DMS53 treated with DMSO at 0.1 percent for 48 hours (cell line): Measurements from ENCODE around the gene PTPN1.
"Not testable (repeated sequence)": the region's sequence is repeated elsewhere in the genome, so short reads cannot be mapped to it uniquely, and the experiment has no call there.

Experiments used
- DNase-seq: peaks from one replicate; lab custom pipeline; 2025; ENCODE audit not compliant: unreplicated experiment; lab: John Stamatoyannopoulos, UW

The PTPN1 gene

DNA sequence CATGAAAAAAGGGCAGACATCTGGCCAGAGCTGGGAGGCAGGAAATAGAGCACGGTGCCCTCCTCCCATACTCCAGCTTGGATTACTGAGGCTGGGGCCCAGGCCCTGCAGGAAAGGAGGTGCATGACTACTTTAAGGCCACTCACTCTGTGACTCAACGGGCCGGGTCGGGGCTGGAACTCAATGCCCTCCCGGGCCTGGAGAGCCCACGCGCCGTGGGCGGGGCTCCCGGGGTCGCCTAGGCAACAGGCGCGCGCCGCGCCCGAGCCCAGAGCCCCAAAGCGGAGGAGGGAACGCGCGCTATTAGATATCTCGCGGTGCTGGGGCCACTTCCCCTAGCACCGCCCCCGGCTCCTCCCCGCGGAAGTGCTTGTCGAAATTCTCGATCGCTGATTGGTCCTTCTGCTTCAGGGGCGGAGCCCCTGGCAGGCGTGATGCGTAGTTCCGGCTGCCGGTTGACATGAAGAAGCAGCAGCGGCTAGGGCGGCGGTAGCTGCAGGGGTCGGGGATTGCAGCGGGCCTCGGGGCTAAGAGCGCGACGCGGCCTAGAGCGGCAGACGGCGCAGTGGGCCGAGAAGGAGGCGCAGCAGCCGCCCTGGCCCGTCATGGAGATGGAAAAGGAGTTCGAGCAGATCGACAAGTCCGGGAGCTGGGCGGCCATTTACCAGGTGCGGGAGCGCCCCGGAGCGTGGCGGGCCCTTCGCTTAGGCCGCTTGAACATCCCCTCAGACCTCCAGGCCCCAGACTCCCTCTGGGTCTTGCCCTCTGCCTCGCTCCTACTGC is at the start of gene PTPN1:
TSS of gene PTPN1 (plus strand) at position 461 of the 783 bp plus-strand sequence. CDS start at position 606, 145 bp downstream.
- peak; percentile 96 for DNase-seq

DNA sequence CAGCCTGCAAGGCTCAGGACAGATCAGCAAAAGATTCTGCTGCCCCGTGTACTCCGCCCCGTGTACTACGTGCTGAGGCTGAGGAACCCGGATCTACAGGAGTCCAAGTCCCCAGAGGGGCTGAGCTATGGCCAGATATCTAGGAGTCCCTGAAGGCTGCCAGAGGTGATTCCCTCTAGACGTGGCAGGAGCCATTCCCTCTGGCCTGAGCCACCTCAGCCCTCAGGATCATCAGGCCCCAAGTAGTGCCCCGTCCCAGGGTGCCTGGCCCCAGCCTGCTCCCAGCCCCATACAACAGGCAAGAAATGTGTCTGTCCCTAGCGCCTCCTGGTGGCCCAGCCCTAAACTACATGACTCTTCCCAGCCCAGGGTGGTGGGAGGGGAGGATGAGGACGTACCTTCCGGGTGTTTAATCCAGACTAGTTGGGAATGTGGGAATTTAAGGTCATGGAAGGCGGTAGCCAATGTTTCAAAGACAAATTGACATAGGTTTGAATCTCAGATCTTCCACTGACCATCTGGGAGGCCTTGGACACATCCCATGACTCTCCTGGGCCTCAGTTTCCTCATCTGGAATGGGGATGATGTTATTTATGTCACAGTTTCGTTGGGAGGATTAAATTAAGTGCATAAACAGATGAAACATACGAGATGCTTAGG is 49.4 kb upstream of the PTPN1 start:
- peak; percentile 45 for DNase-seq

DNA sequence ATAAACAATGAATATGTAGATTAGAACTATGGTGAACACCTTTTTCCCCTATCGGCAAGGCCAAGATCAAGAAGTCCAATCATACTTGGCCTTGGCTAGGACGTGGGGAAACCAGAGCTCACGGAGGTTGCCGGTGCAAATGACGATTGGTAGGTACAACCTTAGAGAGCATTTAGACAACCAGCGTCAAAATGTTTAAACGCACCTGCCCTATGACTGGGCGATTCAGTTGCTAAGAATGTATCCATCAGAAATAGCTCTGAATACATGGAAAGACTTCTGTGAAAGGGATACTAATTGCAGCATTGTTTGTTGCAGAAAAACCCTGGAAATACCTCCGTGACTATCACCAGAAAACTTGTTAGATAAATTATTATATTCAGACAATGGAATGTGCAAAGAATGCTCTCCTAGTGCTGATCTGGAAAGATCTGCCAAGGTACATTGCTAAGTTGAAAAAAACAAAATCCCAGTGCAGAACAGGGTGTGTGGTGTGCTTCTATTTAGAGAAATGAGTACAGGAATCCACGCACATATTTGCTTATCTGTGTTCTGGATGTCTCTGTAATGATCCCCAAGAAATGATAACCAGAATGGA is 48.0 kb upstream of the PTPN1 start:
- no peak for DNase-seq

DNA sequence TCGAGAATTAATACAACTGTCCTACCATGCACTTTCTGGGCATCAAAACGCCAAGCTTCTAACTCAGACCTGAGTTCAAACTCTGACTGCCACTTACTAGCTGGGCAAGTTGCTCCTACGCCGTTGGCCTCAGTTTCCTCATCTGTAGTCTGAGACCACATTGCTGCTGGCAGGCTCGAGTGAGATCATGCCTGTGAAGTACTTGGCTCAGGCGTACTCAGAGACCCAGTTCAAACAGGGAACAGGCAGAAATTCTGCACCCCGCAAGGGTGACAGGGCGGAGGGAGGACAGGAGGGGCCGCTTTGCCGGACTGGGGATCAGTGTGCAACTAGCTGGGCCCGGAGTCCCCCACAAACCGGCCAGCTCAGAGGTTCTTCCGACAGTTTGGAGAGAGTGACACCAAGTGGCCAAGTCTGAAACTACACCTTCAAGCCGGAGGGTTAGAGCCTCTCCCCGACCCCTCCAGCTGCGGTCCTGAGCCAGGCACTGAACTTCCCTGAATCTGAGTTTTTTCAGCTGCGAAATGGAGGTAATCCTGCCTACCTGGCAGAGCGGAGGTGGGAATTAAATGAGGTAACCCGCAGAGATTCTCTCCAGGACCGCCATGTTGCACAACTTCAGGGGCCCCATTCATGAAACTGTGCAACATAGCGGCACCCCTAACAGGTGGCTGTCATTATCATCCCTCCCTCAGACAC is 46.0 kb upstream of the PTPN1 start:
- DNase-seq = peak; percentile 26

DNA sequence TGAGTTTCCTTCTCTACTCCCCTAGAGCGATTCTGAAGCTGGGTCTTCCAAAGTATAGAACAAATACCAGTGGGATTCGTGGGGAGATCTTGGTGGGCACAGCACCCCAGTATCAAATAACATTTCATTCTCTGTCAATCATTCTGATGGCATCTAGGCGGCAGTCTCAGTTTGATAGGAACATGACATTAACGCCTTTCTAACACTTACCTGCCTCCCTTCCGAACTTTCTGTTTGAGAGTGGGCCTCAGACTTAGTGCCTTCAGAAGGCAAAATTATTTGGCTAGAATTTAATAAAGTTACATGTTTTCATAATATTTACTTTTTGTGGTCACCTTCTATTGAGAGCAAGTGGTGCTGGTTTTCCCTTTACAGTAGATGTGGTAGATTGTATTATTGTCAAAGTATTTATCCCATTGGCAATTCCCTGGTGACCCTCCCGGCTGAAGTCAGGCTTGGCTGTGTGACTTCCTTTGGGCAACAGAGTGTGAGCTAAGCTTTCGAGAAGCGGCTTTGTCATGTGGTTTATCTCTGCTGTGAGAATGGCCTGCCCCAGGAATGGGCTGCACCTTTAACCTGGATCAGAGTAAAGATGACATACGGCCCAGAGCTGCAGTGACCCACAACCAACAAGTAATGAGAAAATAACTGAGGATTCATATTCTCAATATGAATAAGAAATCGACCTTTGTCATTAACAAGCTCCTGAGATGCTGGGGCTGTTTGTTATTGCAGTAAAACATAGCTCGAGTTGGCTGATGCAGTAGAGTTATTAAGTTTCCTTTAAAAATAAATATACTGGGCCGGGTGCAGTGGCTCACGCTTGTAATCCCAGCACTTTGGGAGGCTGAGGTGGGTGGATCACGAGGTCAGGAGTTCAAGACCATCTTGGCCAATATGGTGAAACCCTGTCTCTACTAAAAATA is 45.2 kb upstream of the PTPN1 start:
- DNase-seq = no peak

DNA sequence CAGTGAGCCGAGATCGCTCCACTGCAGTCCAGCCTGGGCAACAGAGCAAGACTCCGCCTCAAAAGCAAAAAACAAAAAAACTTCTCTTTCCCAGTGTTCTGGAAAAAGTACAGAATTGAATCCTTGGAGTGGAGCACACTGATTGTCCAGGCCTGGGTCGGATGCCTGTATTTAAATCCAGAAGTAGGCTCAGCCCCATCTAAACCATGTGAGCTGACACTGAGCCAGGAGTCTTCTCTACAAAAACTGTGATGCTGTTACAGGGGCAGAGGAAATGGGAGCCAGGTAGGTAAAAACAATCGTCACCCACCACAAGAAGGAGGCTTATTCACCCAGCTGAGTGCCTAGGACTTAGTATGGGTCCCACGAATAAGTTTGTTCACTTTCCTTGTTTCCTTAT is 43.0 kb upstream of the PTPN1 start:
- DNase-seq = no peak

DNA sequence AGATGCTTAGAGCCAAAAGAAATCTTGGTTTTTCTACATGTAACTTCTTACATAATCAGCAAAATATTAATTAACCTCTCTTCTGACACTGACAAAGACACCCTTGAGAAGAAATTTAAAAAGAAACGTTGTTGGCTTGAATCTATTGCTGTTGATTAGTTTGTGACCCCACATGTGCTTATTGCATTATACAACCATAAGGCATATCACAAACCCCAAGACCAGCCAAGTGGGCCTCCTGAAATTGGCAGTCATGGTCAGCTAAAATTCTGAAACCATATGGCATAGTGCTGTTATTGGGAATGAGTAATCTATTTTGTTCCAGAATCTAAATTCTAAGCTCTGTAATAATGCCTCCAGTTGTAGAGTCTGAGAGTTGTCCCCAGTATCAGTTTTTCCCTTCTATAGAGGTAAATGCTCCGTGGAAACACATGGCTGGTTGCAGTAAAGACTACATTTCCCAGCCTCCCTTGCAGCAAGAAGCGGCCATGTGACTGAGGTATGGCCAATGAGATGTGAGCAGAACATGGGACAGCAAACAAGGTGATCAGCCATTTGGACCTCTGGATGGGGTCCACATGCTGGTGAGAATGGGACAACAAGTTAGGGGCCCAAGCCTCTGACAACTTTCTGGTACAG is 42.3 kb upstream of the PTPN1 start:
- DNase-seq = no peak

DNA sequence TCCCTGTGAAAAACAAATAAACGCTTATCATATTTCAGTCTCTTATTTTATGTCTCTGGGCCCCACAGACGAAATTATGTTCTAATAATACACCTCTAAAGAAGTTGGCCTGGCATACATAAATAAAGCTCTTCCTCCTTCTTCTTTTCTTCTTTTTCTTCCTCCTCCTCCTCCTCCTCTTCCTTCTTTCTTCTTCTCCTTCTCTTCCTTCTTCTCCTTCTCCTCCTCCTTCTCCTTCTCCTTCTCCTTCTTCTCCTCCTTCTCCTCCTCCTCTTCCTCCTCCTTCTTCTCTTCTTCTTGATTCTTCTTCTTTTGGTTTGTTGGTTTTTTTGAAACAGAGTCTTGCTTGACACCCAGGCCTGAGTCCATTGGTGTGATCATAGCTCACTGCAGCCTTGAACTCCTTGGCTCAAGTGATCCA is 41.8 kb upstream of the PTPN1 start:
- no peak for DNase-seq

DNA sequence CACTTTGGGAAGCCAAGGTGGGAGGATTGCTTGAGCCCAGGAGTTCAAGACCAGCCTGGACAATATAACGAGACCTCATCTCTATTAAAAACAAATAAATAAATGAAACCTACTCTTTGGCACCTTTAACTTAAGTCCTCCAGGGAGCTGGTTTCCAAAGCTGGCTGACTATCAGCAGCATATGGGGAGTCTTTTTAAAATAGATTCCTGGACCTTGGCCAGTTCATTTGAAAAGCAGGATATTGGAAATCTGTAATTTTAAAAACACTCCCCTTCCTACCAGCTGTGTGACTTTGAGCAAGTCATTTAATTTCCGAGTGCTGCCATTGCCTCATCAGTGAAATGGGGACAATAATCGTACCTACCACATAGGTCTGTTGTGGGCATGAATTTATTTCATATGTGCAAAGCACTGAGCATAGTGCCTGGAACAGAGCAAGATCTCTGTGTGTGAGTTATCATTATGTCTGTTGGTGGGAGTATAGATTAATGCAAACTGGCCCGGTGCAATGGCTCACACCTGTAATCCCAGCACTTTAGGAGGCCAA is 40.9 kb upstream of the PTPN1 start:
- no peak for DNase-seq

DNA sequence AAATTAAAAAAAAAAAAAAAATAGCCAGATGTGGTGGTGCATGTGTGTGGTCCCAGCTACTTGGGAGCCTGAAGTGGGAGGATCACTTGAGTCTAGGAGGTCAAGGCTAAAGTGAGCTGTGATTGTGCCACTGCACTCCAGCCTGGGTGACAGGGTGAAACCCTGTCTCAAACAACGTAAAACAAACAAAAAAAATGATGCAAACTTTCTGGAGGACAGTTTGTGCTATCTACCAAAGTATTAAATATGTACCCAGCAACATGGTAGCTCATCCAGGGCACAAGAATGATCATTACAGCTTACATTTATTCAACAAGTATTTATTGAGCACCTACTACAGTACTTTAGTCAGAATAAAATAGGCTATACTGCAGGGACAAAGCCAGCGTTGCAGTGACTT is 40.4 kb upstream of the PTPN1 start:
- DNase-seq = no peak

DNA sequence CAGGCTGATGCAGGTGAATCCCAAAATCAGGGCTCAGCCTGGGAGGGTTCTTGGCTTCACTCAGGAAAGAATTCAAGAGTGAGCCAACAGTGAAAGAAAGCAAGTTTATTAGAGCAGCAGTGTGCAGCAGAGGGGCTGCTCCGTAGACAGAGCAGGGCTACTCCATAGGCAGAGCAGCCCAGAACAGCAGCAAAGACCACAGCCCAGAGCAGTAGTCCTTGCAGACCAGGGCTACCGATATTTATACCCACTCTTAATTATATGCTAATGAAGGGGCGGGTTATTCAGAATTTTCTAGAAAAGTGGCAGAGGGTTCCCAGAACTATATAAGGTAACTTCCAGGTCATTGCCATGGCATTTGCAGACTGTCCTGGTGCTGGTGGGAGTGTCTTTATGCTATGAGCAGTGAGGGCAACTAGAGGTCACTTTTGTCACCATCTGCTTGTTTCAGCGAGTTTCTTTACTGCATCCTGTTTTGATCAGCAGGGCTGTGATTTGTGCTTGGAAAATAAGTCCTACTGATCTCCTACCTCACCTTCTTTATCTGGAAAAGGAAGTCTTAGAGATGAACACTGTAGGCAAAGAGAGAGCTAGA is 39.8 kb upstream of the PTPN1 start:
- no peak for DNase-seq

DNA sequence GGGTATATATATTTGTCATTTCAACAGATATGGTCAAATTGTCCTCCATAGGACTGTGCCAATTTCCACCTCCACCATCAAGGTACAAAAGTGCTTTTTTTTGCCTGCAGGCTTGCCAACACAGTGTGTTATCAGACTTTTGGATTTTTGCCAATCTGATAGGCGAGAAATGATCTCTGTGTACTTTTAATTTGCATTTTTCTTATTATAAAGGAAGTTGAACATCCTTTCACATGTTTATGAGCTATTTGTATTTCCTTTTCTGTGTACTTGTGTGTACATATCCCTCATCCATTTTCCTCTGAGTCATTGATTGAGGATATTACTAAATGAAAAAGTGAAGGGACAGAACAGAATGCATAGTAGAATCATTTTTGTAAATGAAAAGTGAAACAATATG is 39.0 kb upstream of the PTPN1 start:
- no peak for DNase-seq

DNA sequence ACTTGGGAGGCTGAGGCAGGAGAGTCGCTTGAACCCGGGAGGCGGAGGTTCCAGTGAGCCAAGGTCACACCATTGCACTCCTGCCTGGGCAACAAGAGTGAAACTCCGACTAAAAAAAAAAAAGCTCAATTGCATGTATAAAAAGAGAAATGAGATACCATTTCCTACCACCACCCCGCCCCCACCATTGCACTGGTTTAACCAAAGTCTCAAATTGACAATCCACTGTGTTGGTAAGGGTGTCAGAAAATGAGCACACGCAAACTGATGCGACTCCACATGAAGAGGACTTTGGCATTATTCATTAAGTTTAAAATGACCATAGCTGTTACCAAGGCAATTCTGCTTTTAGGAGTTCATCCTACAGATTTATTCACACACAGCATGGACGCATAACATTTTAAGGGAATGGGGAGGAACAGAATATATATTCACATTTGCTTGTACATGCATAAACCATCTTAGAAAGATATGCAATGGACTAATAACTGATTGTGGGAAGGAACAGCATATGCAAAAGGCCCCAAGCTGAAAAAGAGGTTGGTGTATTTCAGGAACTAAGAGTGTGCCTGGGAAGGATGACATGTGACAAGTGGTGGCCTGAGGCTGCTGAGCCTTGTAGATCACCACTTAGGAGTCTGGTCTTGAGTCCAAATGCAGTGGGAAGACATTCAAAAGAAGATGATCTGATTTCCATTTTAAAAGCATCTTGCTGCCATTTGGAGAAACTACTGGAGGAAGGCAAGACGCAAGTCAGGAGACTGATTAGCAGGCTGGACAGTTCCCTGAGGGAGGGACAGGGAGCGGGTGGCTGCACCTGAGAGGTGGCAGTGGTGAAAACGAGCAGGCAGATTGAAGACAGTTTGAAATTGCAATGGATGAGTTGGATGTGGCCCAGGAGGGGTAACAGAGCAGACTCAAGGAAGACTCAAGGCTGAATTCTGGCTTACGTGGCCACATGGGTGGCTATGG is 37.2 kb upstream of the PTPN1 start:
- no peak for DNase-seq

DNA sequence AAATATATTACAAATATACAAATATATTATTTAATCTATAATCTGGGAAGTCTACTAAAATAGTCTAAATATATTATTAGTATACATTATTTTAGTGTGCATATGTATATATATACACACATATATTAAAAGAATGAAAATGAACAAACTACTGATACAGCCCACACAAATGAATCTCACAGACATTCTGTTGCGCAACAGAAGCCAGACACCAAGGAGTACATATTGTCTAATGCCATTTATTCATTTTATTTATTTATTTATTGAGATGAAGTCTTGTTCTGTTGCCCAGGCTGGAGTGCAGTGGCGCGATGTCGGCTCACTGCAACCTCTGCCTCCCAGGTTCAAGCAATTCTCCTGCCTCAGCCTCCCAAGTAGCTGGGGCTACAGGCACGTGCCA is 35.8 kb upstream of the PTPN1 start:
- DNase-seq = not testable (repeated sequence)

DNA sequence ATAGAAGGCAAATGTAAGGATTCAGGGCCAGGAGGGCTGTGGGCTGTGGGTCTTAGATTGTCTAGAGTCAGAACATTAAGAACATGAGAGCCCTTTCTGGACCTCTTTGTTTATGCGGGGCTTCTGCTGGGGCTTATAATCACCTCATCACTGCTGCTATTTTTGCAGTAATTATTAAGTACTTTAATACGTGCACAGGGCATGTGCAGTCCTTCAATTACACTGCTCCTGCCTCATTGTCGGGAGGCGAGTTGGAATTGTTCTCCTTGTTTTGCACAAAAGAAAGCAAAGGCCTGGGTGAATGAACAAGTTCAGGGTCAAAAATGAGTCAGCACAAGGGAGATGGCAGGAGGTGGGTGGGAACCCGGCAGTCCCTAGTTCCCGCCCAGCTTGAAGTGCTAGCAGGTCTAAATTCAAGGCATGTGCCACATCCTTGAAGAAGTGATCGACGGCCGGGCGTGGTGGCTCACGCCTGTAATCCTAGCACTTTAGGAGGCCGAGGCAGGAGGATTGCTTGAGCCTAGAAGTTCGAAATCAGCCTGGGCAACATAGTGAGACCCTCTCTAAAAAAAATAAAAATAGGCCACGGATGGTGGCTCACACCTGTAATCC is 34.4 kb upstream of the PTPN1 start:
- no peak for DNase-seq

DNA sequence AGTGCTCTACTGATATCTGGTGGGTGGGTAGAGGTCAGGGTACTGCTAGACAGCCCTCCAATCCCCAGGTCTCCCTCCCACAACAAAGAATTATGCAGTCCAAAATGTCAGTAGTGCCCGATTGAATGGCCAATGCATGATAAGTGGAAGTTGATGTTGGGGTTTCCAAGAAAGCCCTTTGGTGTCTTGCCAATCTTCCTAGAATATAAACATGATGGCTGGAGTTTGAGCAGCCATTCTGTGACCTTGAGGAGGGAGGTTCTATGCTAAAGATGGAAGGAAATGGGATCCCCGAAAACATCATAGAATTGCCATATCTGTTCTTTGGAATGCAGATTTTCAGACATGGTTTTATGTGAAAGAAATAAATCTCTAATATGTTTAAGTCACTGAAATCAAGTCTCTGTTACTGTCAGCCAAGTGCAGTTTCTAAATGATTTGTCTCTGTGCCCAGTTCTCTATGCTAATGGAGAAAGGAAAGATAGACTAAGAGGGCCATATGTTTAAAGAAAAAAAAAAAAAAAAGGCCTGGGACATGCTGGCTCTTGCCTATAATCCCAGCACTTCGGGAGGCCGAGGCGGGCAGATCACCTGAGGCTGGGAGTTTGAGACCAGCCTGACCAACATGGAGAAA is 32.8 kb upstream of the PTPN1 start:
- no peak for DNase-seq
